Measurements from ENCODE around the gene SLX4. TPM values are rescaled to one million over a fixed set of nuclear protein-coding genes. Genes with fewer than 3 reads are reported as not detected.

SLX4 gene
- total and polyA plus RNA-seq, 2 donors (not counting 3 experiments of a cell fraction or from before 2014, with no cell fraction given) = 2.9 to 8.9 TPM

DNA sequence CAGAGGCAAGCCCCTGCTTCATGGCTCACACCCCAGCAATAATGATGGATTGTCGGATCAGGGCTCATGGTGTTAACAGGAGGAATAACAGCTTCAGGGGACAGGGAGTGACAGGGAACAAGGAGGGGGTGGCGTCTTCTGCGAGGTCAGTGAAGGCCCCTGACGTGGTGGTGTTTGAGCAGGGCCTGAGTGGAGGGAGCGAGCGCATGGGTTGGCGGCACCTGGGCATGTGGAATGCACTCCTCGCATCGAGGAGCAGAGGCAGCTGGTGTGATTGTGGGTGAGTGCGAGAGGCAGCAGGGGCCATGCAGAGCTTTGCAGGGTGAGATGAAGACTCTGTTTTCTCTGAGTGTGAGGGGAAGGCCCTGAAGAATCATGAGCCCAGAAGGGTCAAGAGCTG is 77.3 kb downstream of the SLX4 start:
- Histone ChIP-seq H3K9ac (replicated peaks; ENCODE audit: extremely low read depth, insufficient read depth, low read length) (no peak overlapping the region), H2AFZ (ENCODE audit: low read depth, low read length) (no peak overlapping the region), H3K36me3 (ENCODE audit: control insufficient read depth in 2 of 2, extremely low read depth in 1 of 2, insufficient read depth in 2 of 2, low read length in 2 of 2) (peaks cover 0 to 22% of the 10 kb centered on the region in 2 experiments), H3K4me1 (ENCODE audit: control insufficient read depth, extremely low read depth, insufficient read depth, low read length) (no peaks in the 10 kb centered on the region), H4K20me1 (replicated peaks; ENCODE audit: control insufficient read depth, extremely low read depth, insufficient read depth, low read length) (no peaks in the 10 kb centered on the region), H3K27ac (ENCODE audit: insufficient read depth, low read depth, low read length) (no peak overlapping the region), H3K4me3 (replicated peaks in 1 of 3; ENCODE audit: insufficient read depth in 1 of 3, low read depth in 1 of 3, low read length in 3 of 3) (no peak overlapping the region), H3K79me2 (ENCODE audit: control insufficient read depth, insufficient read depth, low read length) (no peaks in the 10 kb centered on the region), H3K27me3 (ENCODE audit: control insufficient read depth in 2 of 2, insufficient read depth in 2 of 2, low read length in 2 of 2) (no peaks in the 10 kb centered on the region), H3K9me3 (replicated peaks; ENCODE audit: control insufficient read depth, insufficient read depth, low read length) (no peaks in the 10 kb centered on the region), H3K4me2 (ENCODE audit: insufficient read depth, low read length) (no peak overlapping the region), H3K9me1 (replicated peaks; ENCODE audit: control insufficient read depth, extremely low read depth, insufficient read depth, low read length) (no peaks in the 10 kb centered on the region)
- FAIRE-seq (no peak), DNase-seq (ENCODE audit: low read depth, low spot score) (no peak)
- dilution Hi-C loops (cut with MboI; ENCODE audit: extremely low pct_ligation_motif_present, low sequenced_read_pairs) = no loop called here
- no TSS peak for BruUV-seq (replicated peaks)
- intact Hi-C loops (cut with micrococcal nuclease) = no loop called here
- ChIA-PET CTCF (no interaction called here), POLR2A (no interaction called here)
- TF ChIP-seq EZH2 (IDR thresholded peaks at IDR 0.05; ENCODE audit: borderline replicate concordance, low read depth, low read length, severe bottlenecking) (no peak), MYC (IDR thresholded peaks at IDR 0.05; ENCODE audit: low read depth, low read length) (no peak), GATA2 (IDR thresholded peaks at IDR 0.05; ENCODE audit: insufficient read depth, insufficient read length, low read depth, low read length) (no peak), FOS (IDR thresholded peaks at IDR 0.05; ENCODE audit: borderline replicate concordance, insufficient read depth, low read length) (no peak), POLR2A (IDR thresholded peaks at IDR 0.05; ENCODE audit: low read depth, low read length) (no peak), JUN (IDR thresholded peaks at IDR 0.05; ENCODE audit: borderline replicate concordance, insufficient read depth, insufficient read length, low read depth) (no peak), POLR2AphosphoS5 (IDR thresholded peaks at IDR 0.05; ENCODE audit: insufficient read depth, low read depth, low read length) (no peak)
- TF ChIP-seq, protein P1, sequence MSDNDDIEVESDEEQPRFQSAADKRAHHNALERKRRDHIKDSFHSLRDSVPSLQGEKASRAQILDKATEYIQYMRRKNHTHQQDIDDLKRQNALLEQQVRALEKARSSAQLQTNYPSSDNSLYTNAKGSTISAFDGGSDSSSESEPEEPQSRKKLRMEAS (IDR thresholded peaks at IDR 0.05; ENCODE audit: insufficient read depth, insufficient read length) = no peak
- TF ChIP-seq, protein P2, sequence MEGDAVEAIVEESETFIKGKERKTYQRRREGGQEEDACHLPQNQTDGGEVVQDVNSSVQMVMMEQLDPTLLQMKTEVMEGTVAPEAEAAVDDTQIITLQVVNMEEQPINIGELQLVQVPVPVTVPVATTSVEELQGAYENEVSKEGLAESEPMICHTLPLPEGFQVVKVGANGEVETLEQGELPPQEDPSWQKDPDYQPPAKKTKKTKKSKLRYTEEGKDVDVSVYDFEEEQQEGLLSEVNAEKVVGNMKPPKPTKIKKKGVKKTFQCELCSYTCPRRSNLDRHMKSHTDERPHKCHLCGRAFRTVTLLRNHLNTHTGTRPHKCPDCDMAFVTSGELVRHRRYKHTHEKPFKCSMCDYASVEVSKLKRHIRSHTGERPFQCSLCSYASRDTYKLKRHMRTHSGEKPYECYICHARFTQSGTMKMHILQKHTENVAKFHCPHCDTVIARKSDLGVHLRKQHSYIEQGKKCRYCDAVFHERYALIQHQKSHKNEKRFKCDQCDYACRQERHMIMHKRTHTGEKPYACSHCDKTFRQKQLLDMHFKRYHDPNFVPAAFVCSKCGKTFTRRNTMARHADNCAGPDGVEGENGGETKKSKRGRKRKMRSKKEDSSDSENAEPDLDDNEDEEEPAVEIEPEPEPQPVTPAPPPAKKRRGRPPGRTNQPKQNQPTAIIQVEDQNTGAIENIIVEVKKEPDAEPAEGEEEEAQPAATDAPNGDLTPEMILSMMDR (IDR thresholded peaks at IDR 0.05; ENCODE audit: extremely low read depth in 1 of 2, insufficient read depth in 1 of 2, low read depth in 1 of 2, low read length in 2 of 2) = no peak
